K562 (cell line): ENCODE data around the gene FERMT3. TPM values are rescaled to one million over a fixed set of nuclear protein-coding genes. Genes with fewer than 3 reads are reported as not detected.

ENCODE experiments used
- CEBPG ChIP-seq, 3 experiments: fragments of 200-800 bp in 1 of 3; sonication (Bioruptor generic) in 1 of 3; sonication (generic) in 1 of 3; formaldehyde crosslinking in 1 of 3; IDR thresholded peaks in 2 of 3; conservative IDR thresholded peaks in 1 of 3; 2 replicates each; pipeline versions ENCODE4 v1.6.1 to v1.8.0; 2016 to 2022; ENCODE audit warnings: missing compliant biosample characterization in 2 of 3, missing genetic modification characterization in 2 of 3, mild to moderate bottlenecking in 1 of 3, missing genetic modification reagents in 1 of 3
- CREB1 ChIP-seq, 2 experiments: sonication (generic) in 1 of 2; formaldehyde crosslinking in 1 of 2; IDR thresholded peaks; 2 replicates each; pipeline versions ENCODE4 v1.6.1 to v1.8.0; 2012 to 2022; ENCODE audit warnings: inconsistent platforms in 1 of 2, mild to moderate bottlenecking in 1 of 2, missing genetic modification reagents in 1 of 2, moderate library complexity in 1 of 2
- GABPB2 ChIP-seq: fragments of 250-450 bp; sonication (Bioruptor Pico); conservative IDR thresholded peaks from 2 replicates; pipeline ENCODE4 v1.5.1; 2021; ENCODE audit warnings: mild to moderate bottlenecking
- JUND ChIP-seq, 2 experiments: IDR thresholded peaks; 2 replicates in 1 of 2; 3 replicates in 1 of 2; pipeline ENCODE4 v1.6.1; 2011; ENCODE audit warnings: borderline replicate concordance in 2 of 2, low read depth in 2 of 2, low read length in 2 of 2, improper control_type of control experiment in 1 of 2, missing biosample characterization in 1 of 2, missing genetic modification characterization in 1 of 2, missing genetic modification reagents in 1 of 2
- MTF1 ChIP-seq: fragments of 250-450 bp; sonication (Bioruptor Pico); IDR thresholded peaks from 2 replicates; pipeline ENCODE4 v1.9.0; 2021; ENCODE audit warnings: moderate library complexity, mild to moderate bottlenecking, inconsistent platforms, borderline replicate concordance
- NKRF ChIP-seq: fragments of 450-650 bp; IDR thresholded peaks from 2 replicates; pipeline ENCODE4 v1.6.1; 2016; ENCODE audit warnings: borderline replicate concordance
- RCOR1 ChIP-seq, 2 experiments: IDR thresholded peaks; 2 replicates each; pipeline ENCODE4 v1.6.1; 2012; ENCODE audit warnings: low read depth in 2 of 2, low read length in 2 of 2, borderline replicate concordance in 1 of 2, improper control_type of control experiment in 1 of 2
- TAL1 ChIP-seq: fragments of 450-650 bp; IDR thresholded peaks from 2 replicates; pipeline ENCODE4 v1.6.1; 2016; ENCODE audit warnings: mild to moderate bottlenecking
- ZNF644 ChIP-seq: fragments of 200-800 bp; sonication (Bioruptor generic); IDR thresholded peaks from 2 replicates; pipeline ENCODE4 v1.6.1; 2016; ENCODE audit warnings: low read depth, missing genetic modification characterization, missing compliant biosample characterization
- ZNF695 ChIP-seq: fragments of 450-650 bp; formaldehyde crosslinking; IDR thresholded peaks from 2 replicates; pipeline ENCODE4 v1.4.0; 2020; ENCODE audit warnings: mild to moderate bottlenecking, moderate library complexity
- ZNF780A ChIP-seq: fragments of 250-450 bp; sonication (Bioruptor Pico); IDR thresholded peaks from 2 replicates; pipeline ENCODE4 v1.5.0; 2021; ENCODE audit warnings: mild to moderate bottlenecking
- polyA plus RNA-seq, 8 experiments: library from polyadenylated mRNA; depleted of rRNA in 4 of 8; stranded (reverse) in 5 of 8; unstranded in 3 of 8; fragments of >200 nt; fragmentation: Nextera tagmentation in 2 of 8; fragmentation: Illumina TruSeq in 1 of 8; extraction: Ambion mirVana in 2 of 8; extraction: Trizol in 1 of 8; gene quantifications; 2 replicates each; pipeline versions ENCODE4 v1.2.1 to v1.2.3, GENCODE V29; 2011 to 2014; ENCODE audit warnings: inconsistent platforms in 1 of 8, missing spikeins in 1 of 8
- total RNA-seq, 7 experiments: library from RNA; depleted of rRNA in 6 of 7; stranded (reverse); fragments of >200 nt in 6 of 7; fragmentation: Illumina TruSeq in 2 of 7; extraction: Trizol in 2 of 7; gene quantifications; 2 replicates each; pipeline versions ENCODE4 v1.2.1 to v1.2.3, GENCODE V29; 2011 to 2021; ENCODE audit warnings: low replicate concordance in 1 of 7
- TF ChIP-seq, protein P1 (sequence below): sonication (generic); formaldehyde crosslinking; IDR thresholded peaks from 2 replicates; pipeline ENCODE4 v1.8.0; 2022; ENCODE audit warnings: mild to moderate bottlenecking, missing genetic modification reagents
- TF ChIP-seq, protein P2 (sequence below): fragments of 450-650 bp; IDR thresholded peaks from 2 replicates; pipeline ENCODE4 v1.6.1; 2014; ENCODE audit warnings: low read depth, mild to moderate bottlenecking, moderate library complexity, borderline replicate concordance
- TF ChIP-seq, protein P3 (sequence below): fragments of 250-450 bp; sonication (Bioruptor Pico); IDR thresholded peaks from 2 replicates; pipeline ENCODE4 v1.4.0; 2020; ENCODE audit warnings: mild to moderate bottlenecking, moderate library complexity

The FERMT3 gene
- total and polyA plus RNA-seq, 9 of the 15 experiments (the other 6 are each of a cell fraction or from before 2014, with no cell fraction given) = 3.2 to 275 (median 79.7) TPM

DNA sequence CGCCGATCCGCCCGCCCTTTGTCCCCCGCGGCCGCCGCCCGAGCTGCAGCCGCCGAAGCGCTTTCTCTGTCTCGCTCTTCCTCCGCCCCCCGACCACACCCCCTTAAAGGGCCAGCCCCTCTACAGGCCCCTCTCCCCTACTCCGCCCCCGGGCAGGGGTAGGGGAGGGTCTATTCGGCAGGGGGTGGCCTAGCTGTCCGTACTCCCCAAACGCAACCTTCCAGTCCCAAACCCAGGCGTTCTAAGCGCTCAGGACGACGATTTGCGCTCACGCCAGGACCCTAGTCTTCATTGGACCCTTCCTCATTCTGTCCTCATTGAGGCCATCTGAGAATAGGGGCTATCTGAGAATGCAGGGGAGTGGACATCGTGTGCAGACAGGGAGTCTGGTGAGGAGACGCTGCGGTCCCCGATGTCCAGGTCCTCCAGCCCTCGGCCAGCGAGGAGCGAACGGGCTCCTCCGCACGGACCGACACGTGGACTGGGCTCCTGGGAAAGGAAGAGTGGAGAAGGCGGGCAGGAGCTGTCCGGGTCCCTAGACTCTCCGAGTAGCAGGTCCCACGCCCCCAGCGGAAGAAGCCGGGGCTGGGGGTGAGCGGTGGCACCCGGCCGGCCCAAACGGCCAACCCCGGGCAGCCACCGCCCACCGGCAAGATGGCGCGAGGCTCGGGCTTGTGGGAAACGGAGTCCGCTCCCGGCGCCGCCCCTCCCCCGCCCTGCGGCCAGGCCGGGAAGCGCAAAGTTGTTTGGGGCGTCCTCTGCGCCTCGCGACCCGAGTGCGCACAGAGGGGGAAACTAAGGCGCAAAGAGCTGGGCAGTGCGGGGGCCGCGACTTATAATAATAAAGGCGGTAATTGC, 40.6 kb downstream of the FERMT3 start, which contains the start of gene PPP1R14B (continued):
- TF ChIP-seq, protein P1, sequence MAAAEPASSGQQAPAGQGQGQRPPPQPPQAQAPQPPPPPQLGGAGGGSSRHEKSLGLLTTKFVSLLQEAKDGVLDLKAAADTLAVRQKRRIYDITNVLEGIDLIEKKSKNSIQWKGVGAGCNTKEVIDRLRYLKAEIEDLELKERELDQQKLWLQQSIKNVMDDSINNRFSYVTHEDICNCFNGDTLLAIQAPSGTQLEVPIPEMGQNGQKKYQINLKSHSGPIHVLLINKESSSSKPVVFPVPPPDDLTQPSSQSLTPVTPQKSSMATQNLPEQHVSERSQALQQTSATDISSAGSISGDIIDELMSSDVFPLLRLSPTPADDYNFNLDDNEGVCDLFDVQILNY (CRISPR knock-in tag) = no peak
- TF ChIP-seq ZNF695 (CRISPR knock-in tag) (0 out of 2 replicates have a peak, but pooled peaks have one; percentile 16), JUND (IDR thresholded peaks at IDR 0.05; ENCODE audit: borderline replicate concordance, low read depth, low read length) (no peak), JUND (tag; IDR thresholded peaks at IDR 0.05; ENCODE audit: borderline replicate concordance, low read depth, low read length) (0 out of 3 replicates have a peak, but pooled peaks have one; percentile 13), CEBPG (CRISPR knock-in tag; IDR thresholded peaks at IDR 0.05) (no peak), CEBPG (tag; conservative IDR thresholded peaks at IDR 0.05 in 1 of 2, IDR thresholded peaks at IDR 0.05 in 1 of 2) (no peak), CREB1 (IDR thresholded peaks at IDR 0.05) (no peak), CREB1 (CRISPR knock-in tag; IDR thresholded peaks at IDR 0.05) (peak; percentile 60; the same call in 1 of the 2 replicates), ZNF780A (CRISPR knock-in tag) (no peak), TAL1 (no peak), GABPB2 (CRISPR knock-in tag) (no peak), NKRF (peak; percentile 94), RCOR1 (IDR thresholded peaks at IDR 0.05; ENCODE audit: borderline replicate concordance in 1 of 2, low read depth in 2 of 2, low read length in 2 of 2) (peak in 1 of 2 experiments; percentile 13; a peak in 1 of 4 replicates), ZNF644 (tag) (peak; percentile 63; the same call in 1 of the 2 replicates), MTF1 (CRISPR knock-in tag) (no peak)
- TF ChIP-seq, protein P2, sequence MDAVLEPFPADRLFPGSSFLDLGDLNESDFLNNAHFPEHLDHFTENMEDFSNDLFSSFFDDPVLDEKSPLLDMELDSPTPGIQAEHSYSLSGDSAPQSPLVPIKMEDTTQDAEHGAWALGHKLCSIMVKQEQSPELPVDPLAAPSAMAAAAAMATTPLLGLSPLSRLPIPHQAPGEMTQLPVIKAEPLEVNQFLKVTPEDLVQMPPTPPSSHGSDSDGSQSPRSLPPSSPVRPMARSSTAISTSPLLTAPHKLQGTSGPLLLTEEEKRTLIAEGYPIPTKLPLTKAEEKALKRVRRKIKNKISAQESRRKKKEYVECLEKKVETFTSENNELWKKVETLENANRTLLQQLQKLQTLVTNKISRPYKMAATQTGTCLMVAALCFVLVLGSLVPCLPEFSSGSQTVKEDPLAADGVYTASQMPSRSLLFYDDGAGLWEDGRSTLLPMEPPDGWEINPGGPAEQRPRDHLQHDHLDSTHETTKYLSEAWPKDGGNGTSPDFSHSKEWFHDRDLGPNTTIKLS = peak; percentile 92
- TF ChIP-seq, protein P3, sequence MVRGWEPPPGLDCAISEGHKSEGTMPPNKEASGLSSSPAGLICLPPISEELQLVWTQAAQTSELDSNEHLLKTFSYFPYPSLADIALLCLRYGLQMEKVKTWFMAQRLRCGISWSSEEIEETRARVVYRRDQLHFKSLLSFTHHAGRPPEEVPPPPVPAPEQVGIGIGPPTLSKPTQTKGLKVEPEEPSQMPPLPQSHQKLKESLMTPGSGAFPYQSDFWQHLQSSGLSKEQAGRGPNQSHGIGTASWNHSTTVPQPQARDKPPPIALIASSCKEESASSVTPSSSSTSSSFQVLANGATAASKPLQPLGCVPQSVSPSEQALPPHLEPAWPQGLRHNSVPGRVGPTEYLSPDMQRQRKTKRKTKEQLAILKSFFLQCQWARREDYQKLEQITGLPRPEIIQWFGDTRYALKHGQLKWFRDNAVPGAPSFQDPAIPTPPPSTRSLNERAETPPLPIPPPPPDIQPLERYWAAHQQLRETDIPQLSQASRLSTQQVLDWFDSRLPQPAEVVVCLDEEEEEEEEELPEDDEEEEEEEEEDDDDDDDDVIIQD (CRISPR knock-in tag) = 0 out of 2 replicates have a peak, but pooled peaks have one; percentile 42
